ENCODE data around the gene C1orf216.
"Not testable (repeated sequence)": the region's sequence is repeated elsewhere in the genome, so short reads cannot be mapped to it uniquely, and the experiment has no call there.

Gene C1orf216

GRCh38 chr1:35692317-35692716 lies 26.4 kb downstream of the C1orf216 start:
- no peak for TF ChIP-seq CTCF (conservative IDR thresholded peaks at IDR 0.05)
- H3K27ac ChIP-seq = no peak overlapping the region

- TF ChIP-seq CTCF (conservative IDR thresholded peaks at IDR 0.05) = no peak
- no peak overlapping the region for H3K27ac ChIP-seq
Measured at GRCh38 chr1:35691571-35692220, 27.0 kb downstream of the C1orf216 start.

- TF ChIP-seq CTCF (conservative IDR thresholded peaks at IDR 0.05) = no peak
- H3K27ac ChIP-seq = no peak overlapping the region
Measured at GRCh38 chr1:35691080-35691479, 27.6 kb downstream of the C1orf216 start.

- H3K27ac ChIP-seq = not testable (repeated sequence)
Measured at GRCh38 chr1:35690103-35690502, 28.6 kb downstream of the C1orf216 start.

GRCh38 chr1:35688161-35688560 lies 30.5 kb downstream of the C1orf216 start:
- no peak for TF ChIP-seq CTCF (conservative IDR thresholded peaks at IDR 0.05)

GRCh38 chr1:35683012-35683411 lies 35.7 kb downstream of the C1orf216 start:
- no peak overlapping the region for H3K27ac ChIP-seq
- no peak for TF ChIP-seq CTCF (conservative IDR thresholded peaks at IDR 0.05)

More at GRCh38 chr1:35688161-35688560, 30.5 kb downstream of the C1orf216 start:
- H3K27ac ChIP-seq = no peak overlapping the region

- no peak overlapping the region for H3K27ac ChIP-seq
- no peak for TF ChIP-seq CTCF (conservative IDR thresholded peaks at IDR 0.05)
Measured at GRCh38 chr1:35680271-35680670, 38.4 kb downstream of the C1orf216 start.

- no peak for TF ChIP-seq CTCF (conservative IDR thresholded peaks at IDR 0.05)
- H3K27ac ChIP-seq = no peak overlapping the region
Measured at GRCh38 chr1:35675773-35676172, 42.9 kb downstream of the C1orf216 start.
